GM12801 (cell line): Measurements from ENCODE around the gene PLAAT4.

Experiments
- CTCF ChIP-seq: IDR thresholded peaks from one replicate; pipeline ENCODE4 v1.5.1; 2011; ENCODE audit warnings: control low read depth; ENCODE audit not compliant: insufficient read length; ENCODE audit errors: extremely low read depth

PLAAT4 gene

DNA sequence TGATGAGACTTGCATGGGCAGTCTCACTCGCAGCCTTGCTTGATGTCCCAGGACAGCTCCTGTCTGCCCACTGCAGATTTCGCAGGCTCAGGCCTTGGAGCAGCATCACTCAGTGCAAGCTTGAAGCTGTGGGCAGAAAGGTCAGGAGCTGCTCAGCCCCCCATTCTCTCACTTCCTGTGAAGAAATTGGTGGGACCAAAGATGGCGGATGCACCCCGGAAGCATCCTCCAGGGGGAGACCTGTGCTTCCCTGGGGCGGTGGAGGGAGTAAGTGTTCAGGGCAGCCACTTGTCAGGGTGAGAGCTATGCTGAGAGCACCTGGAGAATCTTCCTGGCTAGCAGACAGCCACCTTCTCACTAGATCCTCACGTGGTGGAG lies 15.3 kb downstream of the PLAAT4 start:
- TF ChIP-seq CTCF: no peak

DNA sequence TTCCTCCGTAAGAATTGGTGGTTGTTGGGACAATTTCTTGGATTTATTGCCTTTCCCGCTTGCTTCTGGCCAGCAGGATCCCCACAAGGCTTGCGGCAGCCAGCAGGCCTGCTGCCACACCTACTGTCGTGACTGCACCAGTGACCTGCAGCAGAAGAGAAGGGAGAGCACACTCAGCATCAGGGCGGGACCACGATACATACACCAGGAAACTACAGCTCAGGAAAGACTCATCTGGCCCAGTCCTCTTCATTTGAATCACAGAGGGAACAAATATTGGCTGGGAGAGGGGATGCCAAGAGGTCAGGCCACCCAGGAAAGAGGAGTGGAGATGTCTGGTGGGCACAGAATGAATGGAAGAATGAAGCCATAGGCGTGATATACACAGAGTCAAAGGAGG lies 16.3 kb downstream of the PLAAT4 start:
- no peak for TF ChIP-seq CTCF

GRCh38 chr11:63553759-63554158 lies 17.2 kb downstream of the PLAAT4 start:
- no peak for TF ChIP-seq CTCF

- no peak for TF ChIP-seq CTCF
Observed at GRCh38 chr11:63554877-63555223, 18.2 kb downstream of the PLAAT4 start.

GRCh38 chr11:63556404-63557013 lies 19.9 kb downstream of the PLAAT4 start:
- TF ChIP-seq CTCF: no peak

DNA sequence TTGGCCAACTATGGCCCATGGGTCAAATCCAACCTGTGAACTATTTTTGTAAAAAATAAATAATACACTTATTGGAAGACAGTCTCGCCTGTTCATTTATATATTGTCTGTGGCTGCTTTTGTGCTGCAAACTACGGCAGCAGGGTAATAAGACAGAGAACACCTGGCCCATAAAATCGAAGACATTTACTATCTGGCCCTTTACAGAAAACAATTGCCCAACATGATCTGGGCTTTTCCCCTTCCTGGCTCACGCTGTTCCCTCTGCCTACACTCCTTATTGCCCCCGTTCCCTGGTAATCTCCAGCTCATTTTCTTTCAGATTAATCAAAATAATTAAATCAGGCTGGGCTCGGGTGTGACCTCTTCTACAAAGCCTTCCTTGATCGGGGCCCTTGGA lies 21.0 kb downstream of the PLAAT4 start:
- no peak for TF ChIP-seq CTCF

DNA sequence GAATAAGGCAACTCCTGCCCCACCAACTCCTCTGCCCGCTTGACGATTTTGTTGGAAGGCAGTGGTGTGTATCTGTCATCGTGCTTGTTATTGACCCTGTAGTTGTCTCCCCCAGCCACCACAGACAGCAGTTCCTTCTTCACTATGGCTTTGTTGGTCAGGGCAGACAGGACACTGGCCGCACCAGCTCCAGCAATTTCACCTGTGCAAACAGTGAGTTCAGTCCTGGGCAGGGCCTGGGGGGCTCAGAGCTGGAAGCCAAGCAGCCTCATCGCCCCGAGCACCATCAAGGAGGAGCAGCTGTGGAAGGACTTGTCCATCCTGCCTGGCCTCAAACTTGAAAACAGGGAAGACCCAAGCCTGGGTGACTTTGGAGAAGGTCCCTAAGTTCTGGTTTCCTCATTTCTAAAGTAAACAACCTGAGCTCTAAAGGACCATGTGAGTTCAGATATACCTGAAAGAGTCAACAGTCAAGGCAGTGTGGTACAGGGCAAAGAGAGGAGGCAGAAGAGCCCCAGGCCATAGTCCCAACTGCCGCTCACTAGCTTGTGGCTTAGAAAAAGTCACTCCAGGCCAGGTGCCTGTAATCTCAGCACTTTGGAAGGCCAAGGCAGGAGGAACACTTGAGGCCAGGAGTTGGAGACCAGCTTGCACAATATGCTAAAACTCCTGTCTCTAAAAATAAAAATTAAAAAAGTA lies 22.0 kb downstream of the PLAAT4 start:
- TF ChIP-seq CTCF: no peak
